Astrocyte of the hippocampus (primary cell): ENCODE results near the gene PAM16.

Source experiments
- DNase-seq: peaks from one replicate; pipeline ENCODE4 v3.0.0; 2011; ENCODE audit warnings: low read depth, low spot score

Gene PAM16

DNA sequence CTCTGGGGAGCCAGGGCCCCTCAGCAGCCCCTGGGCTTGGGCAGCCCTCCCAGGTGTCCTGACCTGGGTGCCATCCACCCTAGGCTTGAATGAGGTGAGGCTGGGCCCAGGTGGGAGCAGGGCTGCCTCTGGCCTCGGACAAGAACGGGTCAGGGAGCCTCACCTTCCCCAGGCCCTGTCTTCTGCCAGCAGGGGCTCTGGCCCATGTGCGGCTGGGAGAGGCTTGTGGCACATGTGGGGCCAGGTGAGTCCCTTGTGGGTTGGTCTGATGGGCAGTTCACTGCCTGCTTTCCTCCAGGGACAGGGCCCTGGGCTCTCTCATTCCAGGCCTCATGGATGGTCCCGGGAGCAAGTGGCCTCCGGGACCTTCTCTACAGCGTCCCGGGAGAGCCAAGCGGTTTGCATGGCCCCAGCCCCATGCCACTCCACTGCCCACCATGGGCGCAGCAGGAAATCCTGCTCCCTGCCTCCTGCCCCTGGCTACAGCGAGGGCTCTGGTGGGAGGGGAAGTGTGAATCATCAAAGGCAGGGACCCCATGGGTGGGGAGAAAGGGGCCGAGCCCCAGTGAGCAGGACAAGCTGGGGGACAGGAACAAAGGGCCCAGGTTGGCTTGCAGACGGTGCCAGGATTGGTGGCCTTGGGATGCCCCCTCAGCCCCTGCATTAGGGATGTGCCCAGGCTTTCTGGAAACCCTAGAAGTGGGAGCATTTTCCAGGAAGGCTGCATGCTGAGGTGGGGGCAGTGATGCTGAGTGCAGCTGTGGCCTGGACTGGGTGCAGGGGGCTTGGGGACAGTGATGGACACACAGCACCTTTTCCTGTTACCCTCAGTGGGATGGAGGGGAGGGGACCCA, 32.7 kb upstream of the PAM16 start:
- DNase-seq: no peak

GRCh38 chr16:4382795-4383357, 31.8 kb upstream of the PAM16 start:
- no peak for DNase-seq

GRCh38 chr16:4381935-4382794, 31.0 kb upstream of the PAM16 start:
- DNase-seq: no peak

DNA sequence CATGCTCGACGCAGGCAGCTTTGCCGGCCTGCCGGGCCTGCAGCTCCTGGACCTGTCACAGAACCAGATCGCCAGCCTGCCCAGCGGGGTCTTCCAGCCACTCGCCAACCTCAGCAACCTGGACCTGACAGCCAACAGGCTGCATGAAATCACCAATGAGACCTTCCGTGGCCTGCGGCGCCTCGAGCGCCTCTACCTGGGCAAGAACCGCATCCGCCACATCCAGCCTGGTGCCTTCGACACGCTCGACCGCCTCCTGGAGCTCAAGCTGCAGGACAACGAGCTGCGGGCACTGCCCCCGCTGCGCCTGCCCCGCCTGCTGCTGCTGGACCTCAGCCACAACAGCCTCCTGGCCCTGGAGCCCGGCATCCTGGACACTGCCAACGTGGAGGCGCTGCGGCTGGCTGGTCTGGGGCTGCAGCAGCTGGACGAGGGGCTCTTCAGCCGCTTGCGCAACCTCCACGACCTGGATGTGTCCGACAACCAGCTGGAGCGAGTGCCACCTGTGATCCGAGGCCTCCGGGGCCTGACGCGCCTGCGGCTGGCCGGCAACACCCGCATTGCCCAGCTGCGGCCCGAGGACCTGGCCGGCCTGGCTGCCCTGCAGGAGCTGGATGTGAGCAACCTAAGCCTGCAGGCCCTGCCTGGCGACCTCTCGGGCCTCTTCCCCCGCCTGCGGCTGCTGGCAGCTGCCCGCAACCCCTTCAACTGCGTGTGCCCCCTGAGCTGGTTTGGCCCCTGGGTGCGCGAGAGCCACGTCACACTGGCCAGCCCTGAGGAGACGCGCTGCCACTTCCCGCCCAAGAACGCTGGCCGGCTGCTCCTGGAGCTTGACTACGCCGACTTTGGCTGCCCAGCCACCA, 30.2 kb upstream of the PAM16 start:
- no peak for DNase-seq

DNA sequence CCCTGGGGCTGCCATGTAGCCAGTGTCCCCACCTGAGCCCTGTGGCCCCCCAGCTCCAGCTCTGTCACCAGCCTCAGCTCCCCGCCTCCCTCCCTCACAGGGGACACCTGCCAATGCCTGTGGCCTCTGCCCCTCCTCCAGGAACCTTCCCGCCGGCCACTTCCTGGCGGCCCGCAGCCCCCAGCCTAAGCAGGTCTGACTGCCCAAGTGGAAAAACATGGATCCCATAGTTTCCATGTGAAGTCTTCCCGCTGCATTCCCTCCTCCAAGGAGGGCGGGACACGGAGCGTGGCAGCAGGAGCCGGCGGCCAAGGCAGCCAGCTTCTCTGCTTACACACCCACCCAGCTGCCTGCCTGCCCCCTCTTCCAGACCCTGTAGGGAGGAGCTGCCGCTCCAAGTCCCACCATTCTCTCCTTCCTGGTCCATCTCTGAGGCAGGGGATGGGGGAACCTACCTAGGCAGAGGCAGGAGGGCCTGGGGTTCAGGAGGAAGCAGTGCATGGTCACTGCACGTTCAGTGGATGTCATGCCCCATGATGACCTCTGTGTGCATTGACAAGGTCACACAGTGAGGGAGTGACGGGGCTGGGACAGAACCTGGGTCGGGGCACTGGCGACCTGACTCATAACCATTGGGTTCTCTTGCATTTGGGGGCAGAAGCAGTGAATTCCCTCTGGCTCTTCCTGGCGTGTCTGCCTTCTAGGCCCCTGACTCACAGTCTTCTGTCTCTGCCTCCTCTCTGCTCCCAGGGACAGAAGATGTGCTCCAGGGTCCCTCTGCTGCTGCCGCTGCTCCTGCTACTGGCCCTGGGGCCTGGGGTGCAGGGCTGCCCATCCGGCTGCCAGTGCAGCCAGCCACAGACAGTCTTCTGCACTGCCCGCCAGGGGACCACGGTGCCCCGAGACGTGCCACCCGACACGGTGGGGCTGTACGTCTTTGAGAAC, 29.3 kb upstream of the PAM16 start:
- no peak for DNase-seq

DNA sequence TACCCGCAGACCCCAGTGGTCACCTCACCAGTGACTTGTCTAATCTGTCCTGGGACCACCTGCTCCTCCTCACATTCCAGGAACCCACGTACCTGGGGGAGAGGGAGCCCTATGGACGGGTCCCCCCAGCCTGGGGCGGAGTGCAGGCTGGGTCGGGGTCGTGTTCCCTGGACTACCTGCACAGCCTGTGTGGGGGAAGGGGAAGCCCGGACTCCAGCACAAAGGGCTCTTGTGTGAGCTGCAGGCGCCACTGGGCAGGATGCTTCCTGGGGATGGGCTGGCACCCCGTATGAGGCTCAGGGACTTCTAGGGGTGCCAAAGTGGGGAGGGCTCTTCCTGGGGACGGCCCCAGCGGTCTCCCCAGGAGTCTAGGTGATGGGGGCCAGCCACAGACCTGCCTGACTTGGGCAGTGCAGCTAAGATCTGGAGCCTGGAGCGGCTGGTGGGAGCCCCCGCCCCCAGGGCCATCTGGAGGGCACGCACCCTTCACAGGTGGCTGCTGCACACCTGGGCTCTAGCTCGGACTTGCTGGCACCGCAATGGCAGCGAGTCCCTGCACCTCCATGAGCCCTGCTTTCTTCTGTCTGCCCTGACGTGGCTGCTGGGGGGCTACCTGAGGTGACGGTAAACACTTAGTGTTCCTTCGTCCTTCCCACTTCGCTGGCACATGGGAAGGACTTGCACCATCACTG, 28.0 kb upstream of the PAM16 start:
- no peak for DNase-seq

DNA sequence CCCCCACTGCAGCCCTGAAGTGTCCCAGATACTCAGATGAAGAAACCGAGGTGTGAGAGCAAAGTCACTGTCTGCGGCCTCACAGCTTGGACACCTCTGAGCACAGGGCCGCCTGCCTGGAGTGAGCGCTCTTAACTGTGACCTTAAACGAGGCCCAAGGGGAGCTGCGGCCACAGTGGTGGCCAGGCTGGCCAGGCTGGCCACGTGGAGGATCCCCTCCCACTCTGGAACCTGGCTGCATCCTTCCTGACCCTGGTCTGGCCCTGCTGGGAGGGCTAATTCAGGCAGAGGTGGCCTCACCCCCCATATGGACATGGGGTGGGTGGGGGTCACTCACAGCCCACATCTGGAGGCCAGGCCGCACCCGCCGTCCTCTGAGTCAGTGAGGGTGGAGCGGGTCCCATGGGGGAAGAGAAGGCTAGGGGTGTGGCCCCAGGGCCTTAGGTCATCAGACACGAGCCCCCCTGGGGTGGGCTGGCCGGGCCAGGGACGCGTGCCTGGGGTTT, 27.1 kb upstream of the PAM16 start:
- DNase-seq: no peak

GRCh38 chr16:4377573-4378154, 26.5 kb upstream of the PAM16 start:
- DNase-seq: no peak

- DNase-seq: no peak
Observed at GRCh38 chr16:4376893-4377572, 25.9 kb upstream of the PAM16 start.

- DNase-seq: peak; percentile 96
Observed at GRCh38 chr16:4376126-4376892, 25.2 kb upstream of the PAM16 start.

DNA sequence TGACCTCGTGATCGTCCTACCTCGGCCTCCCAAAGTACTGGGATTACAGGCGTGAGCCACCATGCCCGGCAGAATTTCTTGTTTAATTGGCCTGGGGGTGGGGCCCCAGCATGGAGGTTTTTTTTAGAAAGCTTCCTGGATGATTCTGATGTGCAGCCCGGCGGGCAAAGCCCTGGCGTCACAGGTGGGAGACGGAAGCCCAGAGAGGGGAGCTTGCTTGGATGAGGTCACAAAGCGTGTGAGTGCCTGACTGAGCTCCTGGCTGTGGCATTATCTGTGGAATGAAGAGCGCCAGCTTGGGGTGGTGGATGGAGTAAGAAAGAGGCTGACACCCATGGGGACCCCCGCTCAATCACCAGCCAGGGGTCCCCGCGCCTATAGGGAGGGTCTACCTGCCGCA, 24.6 kb upstream of the PAM16 start:
- DNase-seq: no peak

DNA sequence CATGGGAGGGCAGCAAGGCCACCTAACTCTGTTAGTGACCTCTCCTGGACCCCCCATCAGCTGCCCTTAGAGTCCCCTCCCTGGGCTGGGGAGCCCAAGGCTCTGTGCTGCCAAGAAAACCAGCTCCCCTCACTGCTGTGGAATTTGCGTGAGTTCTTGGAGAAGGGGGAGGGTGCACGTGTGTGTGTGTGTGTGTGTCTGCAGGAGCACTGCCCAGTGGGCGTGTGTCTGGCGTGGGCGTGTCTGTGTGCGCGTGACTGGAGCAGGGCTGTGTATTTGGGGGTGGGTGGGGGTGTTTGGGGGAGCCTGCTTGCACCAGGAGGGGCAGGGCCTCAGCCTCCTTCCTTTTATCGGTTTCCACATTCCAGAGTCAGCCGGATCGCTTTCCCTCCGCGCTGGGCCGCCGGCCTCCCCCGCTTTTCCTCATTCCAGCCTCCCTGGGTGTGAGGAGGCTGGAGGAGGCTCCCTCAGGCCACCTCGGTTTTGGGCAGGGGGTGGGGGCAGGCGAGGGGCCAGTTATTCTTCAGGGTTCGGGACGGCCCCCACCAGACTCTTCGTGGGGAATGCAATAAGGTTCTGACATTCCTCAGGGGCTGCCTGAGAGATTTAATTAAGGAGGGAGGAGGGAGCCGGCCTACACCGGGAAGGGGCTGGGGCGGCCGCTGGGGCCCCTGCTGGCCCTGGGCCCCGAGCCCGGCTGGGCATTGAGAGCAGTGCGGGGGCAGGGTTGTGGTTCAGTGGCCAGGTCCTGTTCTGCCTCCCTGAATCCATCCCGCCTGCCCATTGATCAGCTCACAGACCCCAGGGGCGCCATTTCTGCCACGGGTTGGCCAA, 23.0 kb upstream of the PAM16 start:
- DNase-seq: peak; percentile 92

- DNase-seq: no peak
Observed at GRCh38 chr16:4373356-4373908, 22.3 kb upstream of the PAM16 start.

DNA sequence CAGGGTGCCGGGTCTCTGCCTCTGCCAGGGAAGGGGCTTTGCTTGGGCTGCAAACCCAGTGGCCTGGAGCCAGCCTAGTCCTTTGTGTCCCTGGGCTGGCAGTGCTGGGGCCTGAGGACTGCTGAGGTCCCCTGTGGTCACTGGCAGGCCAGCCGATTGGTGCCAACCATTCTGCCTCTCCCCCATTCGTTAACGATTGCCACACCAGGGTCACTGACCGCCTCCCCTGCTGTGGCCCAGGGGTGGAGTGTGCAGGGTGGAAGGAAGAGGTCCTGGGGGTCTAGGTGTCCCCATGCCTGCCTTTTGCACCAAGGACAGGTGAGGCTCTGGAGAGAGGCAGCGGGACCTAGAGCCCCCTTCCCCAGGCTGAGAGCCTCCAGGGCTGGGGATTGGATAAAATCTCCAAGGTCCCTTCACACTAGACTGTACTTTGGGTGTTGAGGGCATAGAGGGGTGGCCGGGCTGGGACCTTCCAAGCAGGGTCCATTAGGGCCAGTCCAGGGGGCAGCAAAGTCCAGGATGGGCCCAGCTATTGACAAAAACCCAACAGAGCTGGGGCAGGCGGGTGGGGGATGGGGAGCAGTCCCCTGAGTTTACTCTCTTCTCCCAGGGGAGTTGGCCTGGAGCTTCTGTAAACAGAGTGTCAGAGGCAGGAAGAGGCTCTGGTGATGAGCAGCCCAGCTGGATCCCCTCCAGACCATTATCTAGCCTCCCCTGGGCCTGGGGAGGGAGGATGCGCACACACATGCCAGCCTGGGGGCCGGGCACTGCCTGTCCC, 21.6 kb upstream of the PAM16 start:
- no peak for DNase-seq

DNA sequence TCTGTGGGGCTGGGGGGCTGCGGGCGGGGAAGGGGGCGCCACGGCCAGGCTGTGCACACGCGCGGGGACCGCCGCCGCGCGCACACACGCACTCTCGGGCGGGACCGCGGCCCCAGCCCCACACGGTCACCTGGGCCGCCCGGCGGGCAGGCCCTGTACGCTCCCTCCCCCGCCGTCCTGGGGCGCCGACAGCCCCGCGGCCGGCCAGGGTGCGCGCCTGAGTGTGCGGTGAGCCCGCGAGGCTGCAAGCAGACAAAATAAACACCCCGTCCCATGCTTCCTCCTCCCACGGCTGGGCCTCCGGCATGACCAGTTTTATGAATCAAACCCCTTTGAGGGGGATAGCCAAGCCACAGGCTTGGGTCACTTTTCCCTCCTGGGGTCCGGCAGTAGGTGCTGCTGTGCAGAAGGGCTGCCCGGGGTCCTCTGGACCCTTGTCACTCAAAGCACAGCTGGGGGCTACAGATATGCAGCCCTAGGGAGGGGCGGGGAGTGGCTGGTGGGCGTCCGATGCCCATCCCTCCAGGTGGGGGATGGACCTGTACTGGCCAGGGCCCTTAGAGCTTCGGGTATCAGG, 21.0 kb upstream of the PAM16 start:
- peak; percentile 67 for DNase-seq
